Bronchial epithelial cell (primary cell): Measurements from ENCODE around the gene PPP1CA. TPM values are rescaled to one million over a fixed set of nuclear protein-coding genes. Genes with fewer than 3 reads are reported as not detected.

Source experiments
- DNase-seq: peaks from one replicate; pipeline ENCODE4 v3.0.0-alpha.2; 2010; ENCODE audit warnings: low read depth
- FAIRE-seq: peaks from 2 replicates; lab custom pipeline; 2011; peaks lifted over from hg19 to GRCh38; lab: Jason Lieb, UNC
- H3K27me3 ChIP-seq: 2 replicates; pipeline ENCODE4 v1.5.1; 2011; ENCODE audit warnings: low read length; ENCODE audit not compliant: control insufficient read depth, insufficient read depth
- H3K36me3 ChIP-seq: 2 replicates; pipeline ENCODE4 v1.5.1; 2011; ENCODE audit warnings: low read length; ENCODE audit not compliant: control insufficient read depth, insufficient read depth
- H3K4me3 ChIP-seq: 2 replicates; pipeline ENCODE4 v1.5.1; 2011; ENCODE audit warnings: mild to moderate bottlenecking, low read depth, low read length, control low read depth
- CTCF ChIP-seq: IDR thresholded peaks from 2 replicates; pipeline ENCODE4 v1.5.1; 2011; ENCODE audit warnings: mild to moderate bottlenecking, moderate library complexity, low read length, control low read depth, inconsistent platforms; ENCODE audit not compliant: insufficient read depth, severe bottlenecking
- total RNA-seq: library from RNA; depleted of rRNA; stranded (reverse); fragments of >200 nt; gene quantifications from 2 replicates; pipeline ENCODE4 v1.2.1, GENCODE V29; 2014

Gene PPP1CA
- total RNA-seq, 1 donor from 2014 or later = 209 TPM

DNA sequence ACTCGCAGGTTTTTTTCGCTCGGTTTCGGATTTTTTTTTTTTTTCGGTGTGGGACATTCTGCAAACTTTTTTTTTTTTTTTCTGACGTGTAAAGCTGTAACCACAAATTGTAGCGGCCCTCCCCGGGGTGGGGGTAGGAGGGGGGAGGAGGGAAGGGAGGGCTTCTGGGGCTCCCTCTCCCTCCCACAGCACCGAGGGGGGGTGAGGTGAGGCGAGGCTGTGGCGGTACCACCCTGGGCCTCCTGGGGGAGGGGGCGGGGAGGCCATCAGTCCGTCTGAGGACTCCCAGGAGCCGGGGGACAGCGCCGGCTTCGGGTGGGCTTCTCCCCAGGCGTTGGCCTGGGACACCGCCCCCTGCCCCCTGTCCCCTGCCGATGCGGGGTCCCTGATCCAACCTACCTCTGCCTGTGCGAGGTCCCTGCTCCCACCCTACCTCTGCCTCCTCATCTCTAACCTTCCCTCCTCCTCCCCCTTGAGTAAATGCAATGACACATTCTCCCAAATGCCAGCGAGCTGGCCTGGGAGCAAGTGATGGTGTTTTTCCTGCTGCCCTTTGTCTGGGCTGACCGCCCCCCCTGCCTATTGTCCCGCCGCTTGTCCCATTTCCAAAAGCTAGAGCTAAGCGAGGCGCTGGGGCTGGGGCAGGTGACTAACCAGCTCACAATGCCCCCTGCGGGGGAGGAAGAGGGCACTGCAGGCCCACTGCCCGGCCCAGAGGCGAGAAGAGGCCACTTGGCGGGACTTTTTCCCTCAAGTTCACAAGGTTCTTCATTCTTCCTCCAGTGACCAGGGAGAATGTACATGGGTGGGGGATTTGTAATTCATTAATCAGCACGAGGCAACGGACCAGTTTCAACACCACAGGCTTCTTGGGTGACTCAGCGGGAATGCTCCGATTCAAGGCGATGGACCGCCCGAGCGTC, 27.7 kb downstream of the PPP1CA start:
- peak overlapping the region; percentile 62 for H3K4me3 ChIP-seq
- TF ChIP-seq CTCF = peak; percentile 24
- H3K36me3 ChIP-seq = no peaks in the 10 kb centered on the region
- H3K27me3 ChIP-seq = no peaks in the 10 kb centered on the region
- FAIRE-seq (no peak), DNase-seq (peak; percentile 96)

DNA sequence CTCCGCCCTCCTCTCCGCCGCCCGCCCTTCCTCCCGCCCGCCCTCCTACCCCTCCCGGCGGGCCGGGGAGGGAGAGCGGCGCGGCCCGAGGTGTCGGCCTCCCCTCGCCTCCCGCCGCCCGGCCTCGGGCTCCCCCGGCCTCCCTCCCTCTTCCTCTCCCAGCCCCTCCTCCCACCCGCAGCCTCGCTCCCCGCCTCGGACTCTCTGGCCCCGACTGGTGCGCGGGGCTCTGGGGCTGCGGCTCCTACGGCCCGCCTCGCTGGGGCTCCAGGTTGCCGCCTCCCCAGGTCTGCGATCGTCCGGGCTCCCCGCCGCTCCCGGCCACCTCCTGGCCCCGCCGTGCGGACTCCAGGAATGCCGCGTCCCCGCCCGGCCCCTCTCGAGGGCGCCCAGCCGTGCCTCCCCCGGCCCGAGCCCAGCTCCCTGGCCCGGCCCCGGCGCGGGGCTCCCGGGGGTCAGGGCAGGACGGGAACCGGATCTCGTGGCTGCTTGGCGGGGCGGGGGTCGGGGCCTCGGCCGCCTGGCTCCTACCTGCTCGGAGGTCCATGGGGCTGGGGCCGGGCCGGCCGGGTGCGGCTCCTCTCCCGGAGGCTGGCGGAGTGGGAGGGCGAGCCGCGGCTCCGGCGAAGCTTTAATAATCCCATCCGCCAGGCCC, 28.5 kb downstream of the PPP1CA start, which contains the start of gene CLCF1:
CLCF1 (minus strand) TSS at position 606 of the 655 bp plus-strand sequence; CDS start at position 547, 59 bp downstream.
- DNase-seq (no peak), FAIRE-seq (no peak)
- no peaks in the 10 kb centered on the region for H3K27me3 ChIP-seq
- no peak for TF ChIP-seq CTCF
- no peaks in the 10 kb centered on the region for H3K36me3 ChIP-seq
- peak within 1 kb of the TSS; percentile 62 for H3K4me3 ChIP-seq

DNA sequence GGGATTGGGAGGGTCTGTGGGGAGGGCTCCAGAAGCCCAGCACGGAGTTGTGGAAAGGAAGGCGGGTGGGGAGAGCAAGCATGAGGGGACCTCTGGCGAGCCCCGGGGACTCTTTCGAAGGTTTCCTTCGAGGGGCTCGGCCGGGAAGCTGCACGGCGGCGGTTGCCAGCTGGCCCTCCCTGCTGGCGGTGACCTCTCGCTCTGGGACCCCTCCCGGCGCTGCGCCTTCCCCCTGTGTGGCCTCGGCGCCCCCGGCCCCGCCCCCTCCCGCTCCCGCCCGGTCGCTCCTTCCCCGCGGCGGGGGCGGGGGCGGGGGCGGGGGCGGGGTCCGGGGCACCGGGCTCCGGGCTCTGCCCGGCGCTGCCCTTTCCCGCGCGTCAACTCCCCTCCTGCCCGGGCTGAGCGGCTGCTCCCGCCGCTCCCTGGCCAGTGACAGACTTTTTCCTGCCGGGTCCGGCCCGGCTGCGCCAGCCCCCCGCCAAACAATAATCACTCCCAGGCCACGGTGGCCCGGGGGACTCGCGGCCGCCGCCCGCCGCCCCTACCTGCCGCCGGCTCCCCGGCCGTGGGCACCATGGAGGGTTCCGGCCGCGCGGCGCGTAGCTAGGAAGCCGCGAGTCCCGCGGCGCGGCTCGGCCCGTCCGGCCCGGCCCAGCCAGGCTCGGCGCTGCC, 29.2 kb downstream of the PPP1CA start:
- Histone ChIP-seq H3K27me3 (no peaks in the 10 kb centered on the region), H3K4me3 (peak overlapping the region; percentile 62), H3K36me3 (no peaks in the 10 kb centered on the region)
- DNase-seq (no peak), FAIRE-seq (no peak)
- no peak for TF ChIP-seq CTCF

DNA sequence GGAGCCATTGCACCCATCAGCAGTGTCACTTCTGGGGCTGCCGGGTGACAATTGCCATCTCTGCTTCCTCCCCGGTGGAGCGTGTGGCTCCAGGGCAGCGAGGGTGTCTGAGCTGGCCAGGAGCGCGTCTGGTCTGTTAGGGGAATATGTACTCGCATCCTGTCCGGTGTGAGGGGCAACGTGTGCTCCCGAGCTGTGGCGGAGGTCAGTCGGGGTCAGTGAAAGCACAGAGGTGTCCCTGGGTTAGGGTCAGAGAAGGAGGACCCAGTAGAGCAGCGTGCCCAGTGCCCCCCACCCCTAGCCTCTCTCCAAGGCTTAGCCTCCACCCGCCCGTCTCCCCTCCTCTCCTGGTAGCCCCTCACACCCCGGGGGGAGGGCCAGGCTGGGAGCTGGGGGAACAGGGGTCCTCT, 29.7 kb downstream of the PPP1CA start:
- no peak for TF ChIP-seq CTCF
- Histone ChIP-seq H3K4me3 (peak overlapping the region; percentile 62), H3K36me3 (no peaks in the 10 kb centered on the region), H3K27me3 (no peaks in the 10 kb centered on the region)
- DNase-seq = no peak
- no peak for FAIRE-seq

GRCh38 chr11:67371189-67371910, 30.3 kb downstream of the PPP1CA start:
- peak; percentile 74 for TF ChIP-seq CTCF

More at GRCh38 chr11:67371189-67371910, 30.3 kb downstream of the PPP1CA start:
- Histone ChIP-seq H3K4me3 (peak overlapping the region; percentile 62), H3K27me3 (no peaks in the 10 kb centered on the region), H3K36me3 (no peaks in the 10 kb centered on the region)
- DNase-seq (peak; percentile 41), FAIRE-seq (no peak)
